GM18517 (cell line): ENCODE results near the gene ZBTB7B.

ENCODE experiments used
- ATAC-seq: cut with Tn5 transposase; IDR thresholded peaks from one replicate; pipeline ENCODE4 v1.9.1; 2021; ENCODE audit warnings: mild to moderate bottlenecking, moderate library complexity; ENCODE audit not compliant: unreplicated experiment

ZBTB7B gene

GRCh38 chr1:155052439-155053395 is 50.1 kb downstream of the ZBTB7B start:
- ATAC-seq: no peak

GRCh38 chr1:155053531-155054105 is 51.0 kb downstream of the ZBTB7B start:
- no peak for ATAC-seq

- no peak for ATAC-seq
These were observed 54.5 kb downstream of the ZBTB7B start for GRCh38 chr1:155057104-155057503.

GRCh38 chr1:155057788-155058211 is 55.2 kb downstream of the ZBTB7B start:
- ATAC-seq: no peak

GRCh38 chr1:155060736-155061135 is 58.1 kb downstream of the ZBTB7B start:
- no peak for ATAC-seq

- ATAC-seq: peak; percentile 46
These were observed 59.0 kb downstream of the ZBTB7B start for GRCh38 chr1:155061381-155062150.

- no peak for ATAC-seq
These were observed 59.6 kb downstream of the ZBTB7B start for GRCh38 chr1:155062151-155062686.

- ATAC-seq: no peak
These were observed 60.3 kb downstream of the ZBTB7B start for GRCh38 chr1:155062702-155063411.

- peak; percentile 62 for ATAC-seq
These were observed 61.0 kb downstream of the ZBTB7B start, which contains the start of gene EFNA4 for GRCh38 chr1:155063550-155064110. Gene EFNA4, plus strand, starts transcription at chr1:155063740. Its CDS starts 84 bp downstream, at chr1:155063824.

- ATAC-seq: no peak
These were observed 61.7 kb downstream of the ZBTB7B start for GRCh38 chr1:155064111-155064831.

GRCh38 chr1:155064832-155065429 is 62.3 kb downstream of the ZBTB7B start:
- ATAC-seq: no peak

- no peak for ATAC-seq
These were observed 64.2 kb downstream of the ZBTB7B start for GRCh38 chr1:155066777-155067176.
